Small intestine (tissue), 7 donors: ENCODE measurements around the gene RAB5B. TPM values are rescaled to one million over a fixed set of nuclear protein-coding genes. Genes with fewer than 3 reads are reported as not detected.

ENCODE experiments used
- DNase-seq, 2 donors: peaks; one replicate each; pipeline versions ENCODE4 v3.0.0 to v3.0.0-alpha.2; 2013
- FAIRE-seq: peaks from 2 replicates; lab custom pipeline; 2012; peaks lifted over from hg19 to GRCh38; lab: Jason Lieb, UNC
- H3K27ac ChIP-seq, 3 donors: one replicate each; pipeline ENCODE4 v1.5.1; 2013; ENCODE audit warnings: low read length in 2 of 3, mild to moderate bottlenecking in 2 of 3, control low read depth in 1 of 3, inconsistent platforms in 1 of 3, low read depth in 1 of 3, moderate library complexity in 1 of 3
- H3K27me3 ChIP-seq, 3 donors: one replicate each; pipeline ENCODE4 v1.6.1; 2013; ENCODE audit warnings: low read length in 3 of 3, inconsistent platforms in 1 of 3; ENCODE audit not compliant: control insufficient read depth in 3 of 3, insufficient read depth in 3 of 3
- H3K36me3 ChIP-seq, 3 donors: one replicate each; pipeline ENCODE4 v1.6.1; 2013; ENCODE audit warnings: low read length in 3 of 3, inconsistent platforms in 1 of 3, low read depth in 1 of 3, mild to moderate bottlenecking in 1 of 3, moderate library complexity in 1 of 3; ENCODE audit not compliant: control insufficient read depth in 3 of 3, insufficient read depth in 2 of 3
- H3K4me1 ChIP-seq, 3 donors: one replicate each; pipeline ENCODE4 v1.6.1; 2013; ENCODE audit warnings: low read length in 2 of 3, inconsistent platforms in 1 of 3, low read depth in 1 of 3, mild to moderate bottlenecking in 1 of 3, moderate library complexity in 1 of 3; ENCODE audit not compliant: control insufficient read depth in 3 of 3, insufficient read depth in 2 of 3
- H3K4me3 ChIP-seq, 3 donors: one replicate each; pipeline ENCODE4 v1.5.1; 2013; ENCODE audit warnings: low read length in 3 of 3, control low read depth in 1 of 3, inconsistent platforms in 1 of 3, low read depth in 1 of 3, mild to moderate bottlenecking in 1 of 3, moderate library complexity in 1 of 3
- H3K9me3 ChIP-seq, 2 donors: one replicate each; pipeline ENCODE4 v1.6.1; 2013; ENCODE audit warnings: low read depth in 1 of 2, low read length in 1 of 2; ENCODE audit not compliant: control insufficient read depth in 2 of 2, insufficient read depth in 1 of 2
- WGBS, 3 donors: extraction: QIAGEN DNeasy Blood & Tissue Kit; methylation state at CpG; one replicate each; pipeline ENCODE4 v1.1.7; 2013; 5-methylcytosine and 5-hydroxymethylcytosine counted together
- polyA plus RNA-seq, 4 donors: library from polyadenylated mRNA; stranded (reverse) in 3 of 4; unstranded in 1 of 4; fragments of 200-250 nt in 3 of 4; fragments of 120-200 nt in 1 of 4; gene quantifications; one replicate each; pipeline versions ENCODE4 v1.2.1 to v1.2.3, GENCODE V29; 2013
- donor health status: healthy with polysubstance abuse.
- donor health status: control.
- donor health status: control.
- donor health status: Bipolar disorder and iron deficiency.
- donor health status: healthy.

The RAB5B gene
- polyA plus RNA-seq, 4 donors, result 45.8 to 119 (median 48.5) TPM

DNA sequence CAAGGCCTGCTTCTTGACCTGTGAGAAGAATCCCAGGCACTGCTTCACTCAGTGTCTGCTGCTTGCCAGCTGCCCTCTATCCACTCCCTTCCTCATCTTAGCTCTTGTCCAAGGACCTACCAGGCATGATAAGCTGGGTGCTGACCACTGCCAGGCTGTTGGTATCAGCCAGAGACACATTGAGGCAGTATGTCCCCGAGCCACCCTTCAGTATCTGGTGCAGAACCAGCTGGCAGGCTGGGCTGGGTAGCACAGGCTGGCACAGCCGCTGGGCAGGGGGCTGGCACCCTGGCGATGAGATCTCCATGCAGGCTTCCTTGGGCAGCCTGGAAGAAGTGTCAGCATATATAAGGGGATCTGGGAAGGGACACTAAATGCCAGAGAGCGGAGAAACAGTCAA, 18.5 kb upstream of the RAB5B start:
- DNase-seq, result no peak
- Histone ChIP-seq H3K27me3 (no peaks in the 10 kb centered on the region), H3K4me1 (peaks cover 3 to 29% (median 4%) of the 10 kb centered on the region in 3 donors), H3K27ac (no peak overlapping the region), H3K9me3 (no peaks in the 10 kb centered on the region), H3K4me3 (no peak overlapping the region), H3K36me3 (peaks cover 0 to 24% (median 22%) of the 10 kb centered on the region in 3 donors)
- no peak for FAIRE-seq
- WGBS, 3 donors, result 88 to 94% (median 92%) methylated on average over 4 of the region's 4 CpGs

DNA sequence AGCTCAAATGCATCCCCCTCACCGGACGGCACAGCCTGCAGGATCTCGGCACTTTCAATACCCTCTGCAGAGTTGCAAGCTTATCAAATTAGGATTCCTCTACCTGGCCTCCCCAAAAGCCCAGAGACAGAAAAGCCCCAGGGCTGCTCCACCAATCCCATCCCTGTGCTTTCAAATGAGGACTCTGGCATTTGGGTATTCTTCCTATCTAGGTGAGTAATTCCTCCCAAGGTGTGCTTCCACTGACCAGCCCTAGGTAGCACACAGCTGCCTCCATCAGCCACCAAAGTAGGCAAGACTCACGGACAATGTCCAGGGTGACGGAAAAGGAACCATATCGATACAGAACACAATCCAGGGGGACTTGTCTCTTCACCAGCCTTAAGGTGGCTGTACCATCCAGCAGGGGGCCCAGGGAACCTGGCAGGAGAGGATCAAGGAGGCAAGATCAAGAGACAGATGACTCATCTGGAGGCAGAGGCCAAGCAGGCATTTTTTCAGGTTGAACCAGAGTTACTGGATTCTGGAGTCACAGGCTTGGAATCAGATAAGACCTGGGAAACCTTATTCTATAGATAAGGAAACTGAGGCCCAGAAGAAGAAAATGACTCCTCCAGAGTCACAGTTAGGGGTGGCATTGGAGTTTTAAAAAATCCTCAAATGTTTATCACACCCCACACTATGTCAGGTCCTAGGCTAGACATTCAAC, 17.9 kb upstream of the RAB5B start:
- Histone ChIP-seq H3K27me3 (no peaks in the 10 kb centered on the region), H3K4me3 (no peak overlapping the region), H3K27ac (no peak overlapping the region), H3K9me3 (no peaks in the 10 kb centered on the region), H3K4me1 (peaks cover 3 to 29% (median 4%) of the 10 kb centered on the region in 3 donors), H3K36me3 (peaks cover 0 to 24% (median 22%) of the 10 kb centered on the region in 3 donors)
- no peak for FAIRE-seq
- WGBS, 3 donors, result 87 to 93% (median 88%) methylated on average over 6 of the region's 6 CpGs
- peak; percentile 73 to 77 for DNase-seq

DNA sequence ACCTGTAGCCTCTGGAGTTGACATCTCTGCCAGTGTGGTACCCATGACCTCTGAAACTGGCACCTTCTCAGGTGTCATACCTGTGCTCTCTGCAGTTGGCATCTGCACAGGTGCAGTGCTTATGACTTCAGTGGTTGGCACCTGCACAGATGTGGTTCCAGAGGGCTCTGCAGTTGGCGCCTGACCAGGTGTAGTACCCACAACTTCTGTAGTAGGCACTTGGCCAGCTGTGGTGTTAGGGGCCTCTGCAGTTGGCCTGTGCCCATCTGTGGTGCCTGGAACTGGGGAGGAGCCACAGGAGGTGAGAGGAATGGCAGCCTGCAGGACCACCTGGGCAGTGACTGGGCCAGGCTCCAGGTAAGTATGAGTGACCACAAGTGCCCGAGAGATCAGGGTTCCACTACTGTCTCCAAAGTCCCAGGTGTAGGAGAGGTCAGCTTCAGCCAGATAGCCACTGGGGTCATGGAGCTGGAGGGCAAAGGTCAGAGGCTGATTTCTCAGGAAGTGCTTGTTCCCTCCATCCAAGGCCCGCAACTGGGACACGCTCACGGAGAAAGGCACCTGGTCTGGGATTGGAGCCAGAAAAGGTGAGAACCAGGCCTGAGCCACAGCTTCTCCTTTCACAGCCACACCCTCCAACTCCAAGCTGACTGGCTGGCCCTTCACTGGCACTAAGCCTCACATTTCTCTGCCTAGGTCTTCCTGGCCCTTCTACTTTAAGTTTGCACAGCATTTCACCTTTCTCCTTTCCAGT, 16.6 kb upstream of the RAB5B start:
- peaks cover 3 to 29% (median 4%) of the 10 kb centered on the region in 3 donors for H3K4me1 ChIP-seq
- peak in 1 of 2 donors; percentile 83 for DNase-seq
- H3K9me3 ChIP-seq, result no peaks in the 10 kb centered on the region
- H3K4me3 ChIP-seq, result no peak overlapping the region
- H3K27me3 ChIP-seq, result no peaks in the 10 kb centered on the region
- peaks cover 0 to 14% (median 14%) of the 10 kb centered on the region in 3 donors for H3K36me3 ChIP-seq
- peak overlapping the region in 1 of 3 donors; percentile 45 for H3K27ac ChIP-seq
- WGBS, 3 donors, result 23 to 70% (median 54%) methylated on average over 5 of the region's 5 CpGs
- no peak for FAIRE-seq

DNA sequence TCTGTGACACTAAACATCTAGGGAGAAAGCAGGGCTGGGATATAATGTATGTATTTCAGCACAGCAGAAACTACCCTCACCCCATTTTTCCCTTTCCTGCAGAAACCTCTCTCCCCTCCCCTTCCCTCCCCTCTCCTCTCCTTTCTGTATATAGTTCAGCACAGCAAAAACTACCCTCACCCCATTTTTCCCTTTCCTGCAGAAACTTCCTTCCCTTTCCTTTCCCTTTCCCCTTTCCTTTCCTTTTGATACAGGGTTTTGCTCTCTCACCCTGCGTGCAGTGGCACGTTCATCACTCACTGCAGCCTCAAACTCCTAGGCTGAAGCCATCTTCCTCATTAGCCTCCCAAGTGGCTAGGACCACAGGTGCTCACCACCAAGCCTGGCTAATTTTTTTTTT, 10.1 kb upstream of the RAB5B start:
- FAIRE-seq, result no peak

DNA sequence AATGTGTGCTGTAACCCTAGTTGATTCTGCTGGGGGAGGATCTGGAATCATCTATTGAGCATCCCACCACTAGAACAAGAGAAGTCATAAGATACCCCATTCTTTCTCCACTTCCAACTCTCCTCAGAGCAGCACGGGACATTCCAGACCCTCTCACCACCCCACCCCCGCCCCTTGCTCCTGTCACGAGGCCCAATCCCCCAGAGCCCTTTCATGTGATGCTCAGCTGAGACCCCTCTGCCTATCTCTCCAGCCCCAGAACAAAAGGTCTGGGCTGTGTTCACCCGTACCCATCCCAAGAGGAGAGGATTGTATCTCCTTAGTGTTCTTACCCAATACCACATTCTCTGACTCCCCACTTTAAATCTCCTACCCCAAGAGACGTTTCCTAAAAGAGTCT, 8.6 kb upstream of the RAB5B start:
- FAIRE-seq (no peak), DNase-seq (no peak)
- H3K36me3 ChIP-seq, result peaks cover 0 to 4% (median 0%) of the 10 kb centered on the region in 3 donors
- H3K27ac ChIP-seq, result peak overlapping the region in 1 of 3 donors; percentile 83
- no peaks in the 10 kb centered on the region for H3K9me3 ChIP-seq
- peaks cover 0 to 20% (median 8%) of the 10 kb centered on the region in 3 donors for H3K4me1 ChIP-seq
- H3K27me3 ChIP-seq, result no peaks in the 10 kb centered on the region
- 79 to 98% (median 89%) methylated on average over 5 of the region's 5 CpGs for WGBS, 3 donors
- no peak overlapping the region for H3K4me3 ChIP-seq

More for the DNA sequence above, 10.1 kb upstream of the RAB5B start:
- Histone ChIP-seq H3K27me3 (no peaks in the 10 kb centered on the region), H3K27ac (no peak overlapping the region), H3K4me1 (peaks cover 0 to 20% (median 8%) of the 10 kb centered on the region in 3 donors), H3K9me3 (no peaks in the 10 kb centered on the region), H3K36me3 (no peaks in the 10 kb centered on the region), H3K4me3 (no peak overlapping the region)
- DNase-seq, result no peak
- 75 to 93% (median 88%) methylated on average over 2 of the region's 2 CpGs for WGBS, 3 donors

DNA sequence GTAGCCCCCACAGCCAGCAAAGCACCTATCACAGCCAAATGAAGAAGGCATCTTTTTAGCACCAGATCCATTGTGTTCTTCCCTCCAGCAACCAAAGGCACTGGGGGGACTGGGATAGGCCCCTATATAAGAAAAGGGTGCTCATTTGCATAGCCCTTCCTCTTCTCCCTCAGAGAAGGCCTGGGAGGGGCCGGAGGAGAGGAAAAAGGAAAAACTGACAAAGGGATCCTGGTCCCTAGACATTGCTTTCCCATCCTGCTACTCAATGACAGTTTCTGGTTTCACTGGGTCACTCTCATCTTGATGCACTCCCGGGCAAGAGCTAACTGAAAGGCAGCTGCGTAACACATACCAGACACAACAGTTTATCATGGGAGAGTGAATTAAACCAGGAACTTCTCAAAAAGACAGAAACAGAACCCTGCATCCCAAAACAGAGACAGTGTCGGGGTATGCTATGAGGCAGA, 7.9 kb upstream of the RAB5B start, which contains the start of gene PMEL:
TSS of gene PMEL (minus strand) at position 102 of the 467 bp plus-strand sequence. CDS start at position 71, 31 bp downstream.
- H3K9me3 ChIP-seq, result no peaks in the 10 kb centered on the region
- peaks cover 0 to 10% (median 0%) of the 10 kb centered on the region in 3 donors for H3K36me3 ChIP-seq
- DNase-seq (no peak), FAIRE-seq (no peak)
- 5 to 10% (median 7%) methylated on average over 3 to 4 of the region's 4 CpGs for WGBS, 3 donors
- peak within 1 kb of the TSS; percentile 58 to 83 (median 76) for H3K27ac ChIP-seq
- H3K4me3 ChIP-seq, result peak within 1 kb of the TSS; percentile 75 to 91 (median 78)
- H3K4me1 ChIP-seq, result peaks cover 0 to 20% (median 8%) of the 10 kb centered on the region in 3 donors
- no peaks in the 10 kb centered on the region for H3K27me3 ChIP-seq

DNA sequence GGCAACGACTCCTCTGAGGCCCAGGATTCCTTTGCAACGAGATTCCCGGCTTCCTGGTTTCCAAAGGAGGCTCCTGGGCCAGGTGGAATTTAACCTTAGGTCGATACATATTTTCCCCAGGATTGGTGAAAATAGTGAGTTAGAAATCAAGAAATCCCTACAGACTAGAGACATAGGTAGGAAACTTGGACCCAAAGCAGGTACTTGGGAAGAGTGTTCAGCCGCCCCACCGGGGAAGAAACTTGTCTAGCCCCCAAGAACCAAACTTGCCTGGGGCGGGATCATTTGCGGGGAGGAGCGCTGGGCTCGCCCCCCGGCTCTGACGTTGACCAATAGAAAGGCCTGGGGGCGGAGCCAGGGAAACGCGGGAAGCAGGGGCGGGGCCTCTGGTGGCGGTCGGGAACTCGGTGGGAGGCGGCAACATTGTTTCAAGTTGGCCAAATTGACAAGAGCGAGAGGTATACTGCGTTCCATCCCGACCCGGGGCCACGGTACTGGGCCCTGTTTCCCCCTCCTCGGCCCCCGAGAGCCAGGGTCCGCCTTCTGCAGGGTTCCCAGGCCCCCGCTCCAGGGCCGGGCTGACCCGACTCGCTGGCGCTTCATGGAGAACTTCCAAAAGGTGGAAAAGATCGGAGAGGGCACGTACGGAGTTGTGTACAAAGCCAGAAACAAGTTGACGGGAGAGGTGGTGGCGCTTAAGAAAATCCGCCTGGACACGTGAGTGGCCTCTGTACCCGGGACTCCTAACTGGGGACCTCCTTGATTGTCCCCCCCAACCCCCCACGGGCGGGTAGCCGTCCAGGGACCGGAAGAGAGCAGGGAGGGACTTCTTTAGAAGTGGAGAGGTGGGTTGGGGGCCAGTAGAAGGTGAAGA, 7.2 kb upstream of the RAB5B start, which contains the start of gene CDK2:
TSS of gene CDK2 (plus strand) at position 423 of the 874 bp plus-strand sequence. CDS start at position 602, 179 bp downstream.
- peaks cover 0 to 16% (median 0%) of the 10 kb centered on the region in 3 donors for H3K36me3 ChIP-seq
- peak; percentile 92 to 96 for DNase-seq
- H3K4me1 ChIP-seq, result peaks cover 0 to 23% (median 8%) of the 10 kb centered on the region in 3 donors
- FAIRE-seq, result no peak
- H3K9me3 ChIP-seq, result no peaks in the 10 kb centered on the region
- peak within 1 kb of the TSS; percentile 58 to 83 (median 76) for H3K27ac ChIP-seq
- WGBS, 3 donors, result 1% methylated on average over 44 to 45 of the region's 45 CpGs
- H3K27me3 ChIP-seq, result no peaks in the 10 kb centered on the region
- H3K4me3 ChIP-seq, result peak within 1 kb of the TSS; percentile 75 to 91 (median 78)
